Stromal cell of bone marrow (primary cell): ENCODE measurements around the gene CAVIN4.

Experiments
- DNase-seq: peaks from one replicate; pipeline ENCODE4 v3.0.0-alpha.2; 2012; ENCODE audit warnings: low read depth

CAVIN4 gene, protein sequence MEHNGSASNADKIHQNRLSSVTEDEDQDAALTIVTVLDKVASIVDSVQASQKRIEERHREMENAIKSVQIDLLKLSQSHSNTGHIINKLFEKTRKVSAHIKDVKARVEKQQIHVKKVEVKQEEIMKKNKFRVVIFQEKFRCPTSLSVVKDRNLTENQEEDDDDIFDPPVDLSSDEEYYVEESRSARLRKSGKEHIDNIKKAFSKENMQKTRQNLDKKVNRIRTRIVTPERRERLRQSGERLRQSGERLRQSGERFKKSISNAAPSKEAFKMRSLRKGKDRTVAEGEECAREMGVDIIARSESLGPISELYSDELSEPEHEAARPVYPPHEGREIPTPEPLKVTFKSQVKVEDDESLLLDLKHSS

DNA sequence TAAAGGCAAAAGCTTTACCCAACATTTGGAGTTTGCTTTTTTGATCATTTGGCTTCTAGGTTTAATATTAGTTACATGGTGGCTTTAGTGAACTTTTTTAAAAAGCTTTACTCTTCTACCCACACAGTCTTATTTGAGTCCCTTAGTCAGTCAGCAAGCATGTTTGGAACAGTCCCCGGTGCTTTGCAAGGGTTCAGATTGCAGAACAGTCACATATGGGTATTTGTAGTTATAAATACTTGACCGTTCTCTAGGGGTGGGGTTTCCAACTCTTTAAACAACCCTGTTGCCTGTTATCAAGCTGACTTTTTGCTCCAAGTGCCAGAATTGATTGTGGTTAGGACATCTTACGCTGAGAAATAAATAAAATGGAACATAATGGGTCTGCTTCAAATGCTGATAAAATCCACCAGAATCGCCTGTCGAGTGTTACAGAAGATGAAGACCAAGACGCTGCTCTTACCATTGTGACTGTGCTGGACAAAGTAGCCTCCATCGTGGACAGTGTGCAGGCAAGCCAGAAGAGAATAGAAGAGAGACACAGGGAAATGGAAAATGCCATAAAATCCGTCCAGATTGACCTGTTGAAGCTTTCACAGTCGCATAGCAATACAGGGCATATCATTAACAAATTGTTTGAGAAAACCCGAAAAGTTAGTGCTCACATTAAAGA is at the start of gene CAVIN4:
Gene CAVIN4, plus strand, starts transcription at position 304 of the 673 bp plus-strand sequence. Its CDS starts 65 bp downstream, at position 369.
- DNase-seq, result peak; percentile 48

DNA sequence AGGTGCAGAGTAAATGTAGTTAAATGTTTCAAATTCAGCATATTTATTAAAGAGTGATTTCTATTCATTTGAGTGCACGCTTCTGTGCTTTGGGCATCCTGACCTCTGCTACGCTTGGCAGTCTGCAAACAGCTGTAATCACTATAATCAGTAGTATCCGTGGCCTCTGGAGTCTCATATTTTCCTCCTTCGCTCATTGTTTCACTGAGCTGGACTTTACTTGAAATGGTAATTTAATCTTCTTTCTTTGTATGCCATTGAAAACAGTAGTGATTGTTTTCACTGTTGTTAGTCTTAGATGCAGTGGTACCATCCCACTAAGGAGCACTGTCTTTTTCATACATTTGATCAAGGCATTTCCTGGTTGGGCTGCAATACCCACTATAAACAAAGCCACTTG is 43.5 kb upstream of the CAVIN4 start:
- peak; percentile 3 for DNase-seq

DNA sequence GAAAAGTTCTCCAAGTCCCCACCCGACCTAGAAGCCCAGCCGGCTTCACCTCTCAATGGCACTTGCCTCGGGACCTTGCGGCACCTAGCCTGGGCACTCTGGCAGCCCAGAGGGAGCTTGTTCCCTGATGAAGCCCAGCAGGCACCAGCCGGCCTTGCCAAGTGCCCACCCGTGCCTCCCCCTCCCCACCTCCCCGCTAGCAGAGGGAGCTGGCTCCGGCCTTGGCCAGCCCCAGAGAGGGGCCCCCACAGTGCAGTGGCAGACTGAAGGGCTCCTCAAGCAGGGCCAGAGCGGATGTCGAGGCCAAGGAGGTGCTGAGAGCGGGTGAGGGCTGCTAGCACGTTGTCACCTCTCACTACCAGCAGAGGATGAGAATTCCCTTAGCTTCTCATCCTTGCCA is 37.6 kb upstream of the CAVIN4 start:
- DNase-seq, result no peak

DNA sequence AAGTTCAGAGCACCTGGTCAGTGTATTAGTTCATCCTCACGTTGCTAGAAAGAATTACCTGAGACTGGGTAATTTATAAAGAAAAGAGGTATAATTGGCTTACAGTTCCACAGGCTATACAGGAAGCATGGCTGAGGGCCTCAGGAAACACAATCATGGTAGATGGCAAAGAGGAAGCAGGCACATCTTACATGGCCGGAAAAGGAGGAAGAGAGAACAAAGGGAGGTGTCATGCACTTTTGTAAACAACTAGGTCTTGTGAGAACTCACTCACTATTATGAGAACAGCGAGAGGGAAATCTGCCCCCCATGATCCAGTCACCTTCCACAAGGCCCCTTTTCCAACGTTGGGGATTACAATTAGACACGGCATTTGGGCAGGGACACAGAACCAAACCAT is 28.8 kb upstream of the CAVIN4 start:
- DNase-seq, result no peak

DNA sequence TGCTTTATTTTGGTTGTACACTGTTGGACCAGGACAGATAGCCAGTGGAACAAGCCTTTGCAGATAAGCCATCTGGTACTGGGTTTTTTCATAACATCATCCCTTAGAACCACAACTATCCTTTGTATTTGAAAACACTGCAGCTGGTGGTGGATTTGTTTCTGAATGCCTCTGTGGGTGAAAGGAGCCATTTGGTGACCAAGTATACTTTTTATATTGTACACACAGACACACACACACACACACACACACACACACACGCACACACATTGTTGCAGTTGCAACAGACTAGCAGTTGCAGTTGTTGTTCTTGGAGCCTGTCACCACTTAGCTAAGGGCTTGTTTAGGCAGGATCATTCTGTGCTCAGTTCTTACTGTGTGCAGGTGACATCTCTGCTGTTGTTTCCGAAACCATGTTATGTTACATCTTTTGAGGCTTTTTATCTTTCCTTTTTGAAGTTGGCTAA is 22.9 kb upstream of the CAVIN4 start:
- DNase-seq, result no peak

DNA sequence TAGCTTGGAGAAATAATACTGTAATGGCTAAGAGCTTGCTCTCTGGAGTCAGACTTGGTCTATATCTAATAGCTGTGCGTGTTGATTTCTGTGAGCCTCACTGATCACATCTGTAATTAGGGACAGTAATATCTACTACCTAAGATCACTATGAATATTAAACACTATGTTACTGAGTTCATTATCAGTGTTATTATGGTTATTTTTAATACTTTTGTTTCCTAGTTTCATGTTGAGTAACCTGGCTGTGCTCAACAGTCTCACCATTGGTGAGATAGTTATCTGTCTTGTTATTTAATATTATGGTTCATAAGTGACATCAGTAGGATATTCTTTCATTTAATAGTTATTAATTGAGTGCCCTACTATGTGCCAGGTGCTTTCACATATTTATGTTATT is 22.4 kb upstream of the CAVIN4 start:
- DNase-seq, result no peak

DNA sequence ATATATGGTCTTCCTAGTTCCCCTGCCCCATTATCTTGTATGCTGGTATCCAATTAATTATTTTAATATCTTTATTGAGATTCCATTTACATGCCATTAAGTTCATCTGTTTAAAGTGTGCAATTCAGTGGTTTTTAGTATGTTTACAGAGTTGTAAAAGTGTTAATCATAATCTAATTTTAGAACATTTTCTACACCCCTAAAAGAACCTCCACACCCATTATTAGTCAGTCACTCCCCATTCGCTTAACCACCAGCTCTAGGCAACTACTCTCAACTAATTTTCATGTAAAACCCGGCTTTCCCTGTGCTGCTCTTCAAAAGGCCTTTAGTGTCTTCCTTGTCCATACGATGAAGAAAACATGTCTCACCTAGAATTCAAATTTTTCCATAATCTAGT is 20.8 kb upstream of the CAVIN4 start:
- DNase-seq, result no peak

DNA sequence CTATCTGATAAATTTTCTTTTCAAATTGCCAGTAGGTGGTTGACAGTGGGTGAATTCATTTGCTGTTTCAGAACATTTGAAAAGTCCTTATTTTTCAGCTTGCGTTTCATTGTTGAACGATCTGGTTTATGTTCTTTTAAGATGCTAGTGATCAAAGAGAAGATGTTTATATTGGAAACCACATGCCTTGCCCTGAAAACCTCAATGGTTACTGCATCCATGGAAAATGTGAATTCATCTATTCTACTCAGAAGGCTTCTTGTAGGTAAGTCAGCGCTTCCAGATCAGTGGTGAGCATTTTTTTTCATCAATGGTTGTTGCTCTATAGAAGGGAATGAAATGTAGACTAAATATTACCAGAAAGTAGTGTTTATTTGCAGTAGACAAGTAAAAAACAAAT is 16.6 kb upstream of the CAVIN4 start:
- DNase-seq, result no peak

DNA sequence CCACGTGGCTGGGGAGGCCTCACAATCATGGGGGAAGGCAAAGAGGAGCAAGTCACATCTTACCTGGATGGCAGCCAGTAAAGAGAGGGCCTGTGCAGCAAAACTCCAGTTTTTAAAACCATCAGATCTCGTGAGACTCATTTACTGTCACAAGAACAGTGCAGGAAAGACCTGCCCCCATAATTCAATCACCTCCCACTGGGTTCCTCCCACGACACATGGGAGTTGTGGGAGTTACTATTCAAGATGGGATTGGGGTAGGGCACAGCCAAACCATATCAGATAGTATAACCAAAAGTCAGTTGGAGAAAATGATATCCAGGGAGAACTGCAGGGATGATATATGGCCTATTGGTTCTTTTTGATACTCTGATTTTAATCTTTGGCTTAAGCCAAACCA is 10.0 kb upstream of the CAVIN4 start:
- DNase-seq, result no peak

DNA sequence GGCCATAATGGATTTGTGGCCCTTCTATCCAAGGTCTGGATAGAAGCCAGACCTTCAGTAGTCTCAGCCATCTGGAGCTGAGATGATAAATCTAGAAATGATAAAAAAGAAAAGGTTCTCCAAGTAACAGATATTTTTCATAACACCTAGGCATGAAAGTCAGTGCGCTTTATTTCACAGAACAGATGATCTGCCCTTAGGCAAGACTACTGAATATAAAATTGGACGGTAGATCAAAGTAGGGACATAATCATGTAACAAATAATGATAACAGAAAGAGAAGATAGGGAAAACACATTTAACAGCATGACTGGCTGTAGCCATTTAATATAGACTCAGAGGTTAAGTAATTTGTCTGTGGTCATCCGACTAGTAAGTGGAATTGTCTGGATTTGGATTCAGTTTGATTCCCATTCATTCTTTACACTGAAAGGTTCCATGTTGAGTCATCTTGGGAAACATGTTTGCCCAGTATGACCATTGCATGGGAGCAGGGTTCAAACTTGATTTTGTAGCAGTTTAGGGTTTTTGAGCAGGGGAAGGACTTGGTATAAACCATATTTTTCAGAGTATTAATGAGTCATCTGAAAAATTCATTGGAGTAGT is 4.1 kb upstream of the CAVIN4 start:
- DNase-seq, result no peak

DNA sequence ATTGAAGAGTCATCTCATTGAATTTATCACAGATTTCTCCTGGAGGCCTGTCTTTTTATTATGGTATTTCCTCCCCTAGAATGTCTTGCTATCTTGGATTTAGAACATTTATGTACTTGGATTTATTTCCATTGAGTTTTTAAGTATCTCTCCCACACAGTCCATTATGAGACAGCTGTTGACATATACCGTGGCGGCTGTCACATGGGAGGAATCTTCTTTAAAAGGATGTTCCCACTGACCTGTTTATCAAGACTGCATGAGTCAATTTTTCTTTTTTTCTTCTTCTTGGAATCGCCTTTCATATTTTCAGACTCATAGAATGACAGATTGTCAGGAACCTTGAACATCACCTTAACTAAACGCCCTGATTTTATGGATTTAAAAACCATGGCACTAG is 2.9 kb upstream of the CAVIN4 start:
- DNase-seq, result no peak

DNA sequence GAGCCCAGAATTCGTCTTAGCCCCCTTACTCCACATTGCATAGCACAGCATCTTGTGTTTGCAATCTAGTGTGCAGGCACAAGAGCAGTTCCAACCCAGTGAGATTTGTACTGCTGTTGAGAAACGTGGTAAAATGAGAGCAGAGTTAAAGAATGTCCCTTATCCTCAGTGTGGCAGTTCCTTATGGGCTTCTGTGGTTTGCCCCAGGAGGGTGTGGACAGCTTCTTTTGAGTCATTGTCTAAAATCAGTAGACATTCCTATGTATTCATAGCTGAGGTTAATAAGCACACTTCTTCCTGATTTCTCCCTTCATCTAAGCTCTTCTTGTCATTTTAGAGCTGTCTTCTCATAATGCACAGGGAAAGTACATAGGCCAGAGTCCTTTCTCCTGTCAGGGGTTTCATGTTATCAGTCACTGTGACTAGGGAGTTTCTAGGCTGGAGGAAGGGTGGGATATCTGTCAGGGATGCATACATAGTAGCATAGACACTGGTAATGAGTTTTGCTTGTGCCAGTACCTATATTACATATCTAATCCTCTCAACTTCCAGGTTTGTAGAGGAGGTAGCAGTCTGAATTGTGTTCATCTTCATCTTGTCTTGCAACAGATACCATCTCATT is 2.0 kb upstream of the CAVIN4 start:
- DNase-seq, result no peak

DNA sequence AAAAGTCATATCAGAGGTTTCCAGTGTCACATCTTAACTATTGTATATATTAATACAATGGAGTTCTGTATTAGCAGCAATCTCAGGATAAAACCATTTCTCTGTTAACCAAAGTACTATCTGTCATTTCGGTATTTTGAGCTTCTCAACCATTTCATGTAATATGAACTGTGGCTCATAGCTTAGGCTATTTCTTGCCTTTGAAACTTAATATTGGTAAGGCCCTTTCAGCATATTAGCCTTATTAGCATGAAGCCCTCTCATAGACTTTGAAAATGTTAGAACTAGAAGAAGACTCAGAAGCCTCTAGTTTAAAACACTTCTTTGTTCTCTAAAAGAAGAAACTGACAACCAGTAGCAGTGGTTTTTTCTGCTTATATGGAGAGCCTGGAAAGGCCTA is 731 bp downstream of the CAVIN4 start:
- DNase-seq, result no peak

DNA sequence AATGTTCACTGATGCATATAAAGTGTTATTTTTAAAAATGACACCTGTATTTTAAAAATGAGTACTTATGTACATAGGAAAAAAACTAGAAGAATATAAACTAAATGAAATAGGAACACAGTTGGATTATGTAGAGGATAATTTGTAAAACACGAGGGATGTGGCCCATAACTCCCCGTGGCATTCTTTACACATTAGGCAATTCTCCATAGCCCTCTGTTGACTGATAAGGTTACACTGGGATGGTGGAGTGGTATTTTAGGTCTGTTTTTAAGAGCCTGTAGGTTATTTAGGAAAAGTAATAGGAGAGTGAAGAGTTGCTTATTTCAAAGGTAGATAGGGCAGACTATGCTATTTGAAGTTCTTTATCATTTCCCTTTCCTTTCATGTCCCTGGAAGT is 1.8 kb downstream of the CAVIN4 start:
- no peak for DNase-seq

DNA sequence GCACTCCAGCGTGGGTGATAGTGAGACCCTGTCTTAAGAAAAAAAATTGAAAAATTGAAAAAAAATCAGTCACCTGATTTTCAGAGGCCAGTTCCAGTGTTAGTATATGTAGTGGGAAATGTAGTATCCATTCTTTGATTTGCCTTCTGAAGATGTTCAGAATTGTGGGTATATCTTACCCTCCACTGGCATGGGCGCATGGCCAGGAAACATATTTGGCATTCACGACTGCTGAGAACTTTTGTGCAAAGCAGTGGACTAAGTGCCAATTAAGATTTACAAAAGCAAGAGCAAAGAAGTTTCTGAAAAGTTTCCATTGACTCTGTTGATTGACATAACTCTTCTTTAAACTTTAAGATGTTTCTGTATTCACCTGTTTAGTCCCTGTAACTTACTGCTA is 2.4 kb downstream of the CAVIN4 start:
- no peak for DNase-seq

DNA sequence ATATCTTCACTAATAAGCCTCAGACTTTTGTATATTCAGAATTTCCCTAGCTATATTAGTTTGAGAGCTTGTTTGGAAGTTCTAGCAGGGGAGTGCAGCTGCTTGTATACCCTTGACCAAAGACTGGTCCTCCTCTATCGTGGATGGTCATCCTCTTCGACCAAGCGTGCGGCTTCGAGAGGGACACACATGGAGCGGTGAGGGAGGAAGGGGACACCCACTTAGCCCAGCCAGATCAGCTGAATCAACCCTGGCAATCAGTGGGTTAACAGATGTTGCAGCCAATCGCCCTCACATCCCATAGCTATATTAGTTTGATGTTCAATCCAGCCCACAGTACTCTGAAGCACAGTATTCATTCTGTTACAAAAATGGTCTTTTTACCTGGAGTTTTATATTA is 3.2 kb downstream of the CAVIN4 start:
- no peak for DNase-seq

DNA sequence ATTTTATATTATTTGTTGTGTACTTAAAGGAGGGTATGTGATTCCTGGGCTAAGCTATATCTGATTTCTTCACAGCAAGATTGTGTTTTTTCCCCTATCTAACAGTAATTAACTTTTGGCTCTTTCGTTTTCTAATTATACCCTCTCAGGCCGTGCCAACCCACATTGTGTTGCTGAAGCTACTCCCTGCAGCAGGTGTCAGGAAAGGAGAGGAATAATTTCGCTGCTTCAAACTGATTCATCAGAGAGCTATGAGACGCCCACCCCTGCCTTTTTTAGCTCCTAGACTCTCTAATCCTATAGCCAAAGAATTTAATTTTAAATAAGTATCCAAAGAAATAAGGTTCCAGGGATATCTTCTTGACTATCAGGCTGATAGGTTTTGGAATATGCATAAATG is 3.8 kb downstream of the CAVIN4 start:
- DNase-seq, result no peak

DNA sequence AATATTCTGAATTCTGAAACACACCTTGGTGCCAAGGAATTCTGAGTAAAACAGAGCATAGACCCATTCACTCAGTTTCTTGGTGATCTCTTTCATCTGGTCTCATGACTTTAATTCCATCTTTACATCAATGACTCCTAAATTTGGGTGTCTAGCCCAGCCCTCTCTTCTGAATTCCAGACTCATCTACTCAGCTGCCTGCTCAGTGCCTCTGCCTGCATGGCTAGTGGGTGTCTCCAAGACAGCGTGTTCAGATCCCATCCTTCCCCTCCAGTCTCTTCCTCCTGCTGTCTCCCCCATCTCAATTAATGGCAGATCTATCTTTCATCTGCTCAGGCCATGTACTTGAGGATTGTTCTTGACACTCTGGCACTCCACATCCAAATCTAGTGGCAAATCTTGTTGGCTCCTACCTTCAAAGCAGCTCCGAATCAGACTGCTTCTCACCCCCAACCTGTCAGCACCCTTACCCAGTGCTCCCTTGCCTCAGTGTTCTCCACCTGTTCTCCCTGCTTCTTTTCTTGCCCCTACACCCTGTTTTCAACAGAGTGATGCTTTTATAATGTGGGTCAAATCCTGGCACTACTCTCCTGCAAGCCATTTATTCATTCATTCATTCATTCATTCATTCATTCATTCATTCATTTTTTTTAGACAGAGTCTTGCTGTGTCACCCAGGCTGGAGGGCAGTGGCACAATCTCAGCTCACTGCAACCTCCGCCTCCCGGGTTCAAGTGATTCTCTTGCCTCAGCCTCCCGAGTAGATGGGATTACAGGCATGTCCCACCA is 5.3 kb downstream of the CAVIN4 start:
- no peak for DNase-seq

DNA sequence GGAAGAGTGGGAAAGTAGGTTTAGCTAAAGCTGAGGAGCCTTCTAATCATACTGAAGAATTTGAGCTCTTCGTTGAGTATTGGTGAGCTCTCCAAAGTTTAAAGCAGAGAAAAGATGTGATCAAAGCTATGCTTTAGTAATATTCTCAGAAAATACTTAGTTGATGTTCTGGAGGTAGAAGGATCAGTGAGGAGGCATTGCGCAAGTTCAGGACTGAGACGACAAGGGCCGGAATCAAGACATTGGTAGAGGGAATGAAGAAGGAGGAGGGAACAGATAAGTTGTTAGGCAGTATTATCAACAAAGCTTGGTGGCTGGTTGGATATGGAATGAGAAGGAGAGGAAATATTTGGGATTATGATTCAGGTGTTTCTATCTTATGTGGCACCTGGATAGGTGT is 7.1 kb downstream of the CAVIN4 start:
- DNase-seq, result no peak

DNA sequence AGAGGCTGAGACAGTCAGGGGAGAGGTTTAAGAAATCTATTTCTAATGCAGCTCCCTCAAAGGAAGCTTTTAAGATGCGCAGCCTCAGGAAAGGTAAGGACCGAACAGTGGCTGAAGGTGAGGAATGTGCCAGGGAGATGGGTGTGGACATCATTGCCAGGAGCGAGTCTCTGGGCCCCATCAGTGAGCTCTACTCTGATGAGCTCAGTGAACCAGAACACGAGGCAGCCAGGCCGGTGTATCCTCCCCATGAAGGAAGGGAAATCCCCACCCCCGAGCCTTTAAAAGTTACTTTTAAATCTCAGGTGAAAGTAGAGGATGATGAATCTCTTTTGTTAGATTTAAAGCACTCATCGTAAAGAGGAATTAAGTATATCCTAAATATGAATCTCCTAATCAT is 8.2 kb downstream of the CAVIN4 start:
- DNase-seq, result no peak

DNA sequence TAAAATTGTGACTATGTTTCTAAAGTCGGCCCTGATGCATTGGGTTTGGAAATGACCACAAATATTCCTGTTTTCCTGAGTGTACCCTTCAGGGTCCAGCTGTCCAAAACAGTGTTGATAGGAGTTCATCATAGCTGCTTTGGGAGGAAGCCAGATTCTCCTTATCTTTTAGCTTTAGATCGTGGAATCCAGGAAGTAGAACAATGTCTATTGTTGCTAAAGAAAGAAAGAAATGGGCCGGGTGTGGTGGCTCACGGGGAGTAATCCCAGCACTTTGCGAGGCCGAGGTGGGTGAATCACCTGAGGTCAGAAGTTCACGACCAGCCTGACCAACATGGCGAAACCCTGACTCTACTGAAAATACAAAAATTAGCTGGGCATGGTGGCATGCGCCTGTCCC is 9.5 kb downstream of the CAVIN4 start:
- no peak for DNase-seq

DNA sequence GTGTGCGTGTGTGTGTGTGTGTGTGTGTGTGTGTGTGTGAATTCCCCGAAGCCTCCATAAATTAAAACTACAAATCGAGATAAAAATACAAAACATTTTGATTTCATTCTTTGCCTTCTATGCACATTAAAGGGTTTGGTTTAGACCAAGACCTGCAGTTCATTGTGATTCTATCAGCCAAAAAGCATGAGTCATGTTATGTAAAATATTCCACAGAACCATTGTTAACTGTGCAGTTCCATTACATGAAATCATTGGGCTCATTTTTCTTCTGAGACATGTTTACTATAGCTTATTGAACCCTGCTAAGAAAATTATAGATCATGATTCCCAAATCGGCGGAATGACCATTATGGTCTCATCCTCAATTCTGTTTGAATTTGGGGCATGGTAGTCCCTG is 11.7 kb downstream of the CAVIN4 start:
- DNase-seq, result no peak
